ENCODE data around the gene ITGB8.

Gene ITGB8

DNA sequence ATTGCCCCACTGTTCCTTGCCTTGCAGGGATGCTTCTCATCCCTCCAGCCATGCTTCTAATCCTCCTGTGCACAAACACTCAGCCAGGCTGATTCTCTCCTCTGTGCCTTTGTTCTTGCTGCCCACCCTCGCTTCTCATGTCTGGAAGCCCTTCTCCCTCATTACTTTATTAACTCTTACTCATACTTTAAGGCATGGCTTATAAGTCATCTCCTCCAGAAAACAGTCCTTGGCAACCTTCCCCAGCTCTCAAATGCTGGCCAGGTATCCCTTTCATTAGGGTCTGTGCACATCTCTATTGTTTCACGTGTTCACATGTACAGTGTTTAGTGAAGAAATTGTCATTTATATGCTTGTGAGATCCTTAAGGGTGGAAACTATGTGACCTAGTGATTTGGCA, 62.9 kb downstream of the ITGB8 start:
- no peak overlapping the region for H3K4me3 ChIP-seq
- no peak overlapping the region for H3K9ac ChIP-seq
- H3K36me3 ChIP-seq: no peaks in the 10 kb centered on the region
- H3K4me1 ChIP-seq: no peaks in the 10 kb centered on the region
- no peaks in the 10 kb centered on the region for H3K27me3 ChIP-seq
- H3K27ac ChIP-seq: no peak overlapping the region
- no peaks in the 10 kb centered on the region for H4K20me1 ChIP-seq
- TF ChIP-seq Cebpa-rat (IDR thresholded peaks at IDR 0.05): no peak
- H3K4me2 ChIP-seq: no peak overlapping the region
- H3K9me3 ChIP-seq: no peaks in the 10 kb centered on the region

DNA sequence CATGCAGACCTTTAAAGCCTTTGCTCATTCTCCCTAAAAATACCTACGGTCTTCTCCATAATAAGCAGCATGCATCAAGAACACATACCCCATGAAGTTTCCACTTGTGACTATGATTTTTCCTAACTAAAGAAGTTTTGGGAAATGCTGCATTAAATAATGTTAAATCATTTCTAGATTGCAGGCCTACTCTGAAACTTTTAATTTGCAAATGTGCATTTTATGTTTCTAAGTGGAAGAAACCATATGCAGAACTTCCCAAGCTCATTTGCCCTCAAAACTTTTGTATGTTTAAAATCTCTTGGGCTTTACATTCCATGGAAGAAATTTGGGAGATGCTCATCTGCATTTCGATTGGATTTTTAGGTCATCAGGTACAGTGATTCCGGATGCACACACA, 63.6 kb downstream of the ITGB8 start:
- H3K36me3 ChIP-seq: no peaks in the 10 kb centered on the region
- H4K20me1 ChIP-seq: no peaks in the 10 kb centered on the region
- H3K27ac ChIP-seq: no peak overlapping the region
- no peaks in the 10 kb centered on the region for H3K4me1 ChIP-seq
- no peak for TF ChIP-seq Cebpa-rat (IDR thresholded peaks at IDR 0.05)
- H3K27me3 ChIP-seq: no peaks in the 10 kb centered on the region
- H3K9me3 ChIP-seq: no peaks in the 10 kb centered on the region
- H3K9ac ChIP-seq: no peak overlapping the region
- H3K4me2 ChIP-seq: no peak overlapping the region
- H3K4me3 ChIP-seq: no peak overlapping the region

GRCh38 chr7:20395104-20395503, 64.4 kb downstream of the ITGB8 start:
- Histone ChIP-seq H3K27ac (no peak overlapping the region), H3K9me3 (no peaks in the 10 kb centered on the region), H3K27me3 (no peaks in the 10 kb centered on the region), H3K36me3 (no peaks in the 10 kb centered on the region), H3K4me3 (no peak overlapping the region), H3K4me2 (no peak overlapping the region), H3K4me1 (no peaks in the 10 kb centered on the region), H3K9ac (no peak overlapping the region), H4K20me1 (no peaks in the 10 kb centered on the region)
- TF ChIP-seq Cebpa-rat (IDR thresholded peaks at IDR 0.05): no peak

GRCh38 chr7:20395511-20395910, 64.8 kb downstream of the ITGB8 start:
- Histone ChIP-seq H3K9ac (no peak overlapping the region), H4K20me1 (no peaks in the 10 kb centered on the region), H3K4me2 (no peak overlapping the region), H3K4me3 (no peak overlapping the region), H3K36me3 (no peaks in the 10 kb centered on the region), H3K4me1 (no peaks in the 10 kb centered on the region), H3K9me3 (no peaks in the 10 kb centered on the region), H3K27me3 (no peaks in the 10 kb centered on the region), H3K27ac (no peak overlapping the region)
- TF ChIP-seq Cebpa-rat (IDR thresholded peaks at IDR 0.05): no peak

DNA sequence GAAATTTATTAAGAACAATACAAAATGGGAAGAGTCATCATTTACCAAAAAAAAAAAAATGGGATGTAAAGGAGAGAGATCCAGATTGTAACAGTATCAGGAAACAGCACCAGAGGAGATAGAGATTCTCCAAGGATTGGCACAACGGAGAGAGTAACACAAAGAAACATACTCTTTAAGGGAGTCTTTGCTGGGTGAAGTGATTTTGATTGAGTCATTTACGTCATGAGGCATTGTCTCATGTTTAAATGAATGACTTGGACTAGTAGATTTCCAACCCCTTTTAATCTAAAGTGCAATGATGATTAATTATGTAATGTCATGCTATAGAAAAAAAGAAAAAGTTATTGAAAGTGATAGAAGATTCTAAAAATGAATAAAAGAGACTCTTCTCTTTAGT, 68.8 kb downstream of the ITGB8 start:
- Histone ChIP-seq H3K36me3 (no peaks in the 10 kb centered on the region), H3K9me3 (no peaks in the 10 kb centered on the region), H3K27me3 (no peaks in the 10 kb centered on the region), H3K4me1 (peaks cover 15% of the 10 kb centered on the region), H3K4me3 (no peak overlapping the region), H3K9ac (no peak overlapping the region), H3K27ac (no peak overlapping the region), H4K20me1 (no peaks in the 10 kb centered on the region), H3K4me2 (no peak overlapping the region)
- TF ChIP-seq Cebpa-rat (IDR thresholded peaks at IDR 0.05): no peak

- no peak overlapping the region for H3K4me2 ChIP-seq
These were observed 71.4 kb downstream of the ITGB8 start for GRCh38 chr7:20401861-20402746.

DNA sequence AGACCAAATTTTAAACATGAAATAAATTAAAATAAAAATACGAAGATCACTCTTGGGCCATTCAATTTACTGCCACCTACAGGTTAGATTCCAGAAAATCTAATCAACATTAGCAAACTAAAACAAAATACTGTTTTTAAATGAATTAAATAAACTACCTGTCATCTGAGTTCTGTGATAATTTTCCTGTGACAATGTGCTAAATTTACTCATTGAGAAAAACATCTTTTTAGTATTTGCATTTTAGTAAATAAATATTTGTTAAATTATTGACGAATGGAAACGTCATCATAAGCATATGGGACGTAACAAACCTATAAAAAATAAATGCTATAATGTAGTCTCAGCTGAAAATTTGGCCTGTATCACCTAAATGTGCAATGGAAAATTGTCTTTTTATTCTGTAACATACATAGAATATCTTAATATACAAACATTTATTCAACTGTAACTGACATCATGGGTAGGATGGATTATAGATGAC, 72.1 kb downstream of the ITGB8 start:
- H3K36me3 ChIP-seq: no peaks in the 10 kb centered on the region

More at GRCh38 chr7:20401861-20402746, 71.4 kb downstream of the ITGB8 start:
- Histone ChIP-seq H3K4me1 (peaks cover 15% of the 10 kb centered on the region), H3K27me3 (no peaks in the 10 kb centered on the region), H3K9ac (no peak overlapping the region), H3K36me3 (no peaks in the 10 kb centered on the region), H4K20me1 (no peaks in the 10 kb centered on the region), H3K9me3 (no peaks in the 10 kb centered on the region), H3K4me3 (no peak overlapping the region), H3K27ac (no peak overlapping the region)
- no peak for TF ChIP-seq Cebpa-rat (IDR thresholded peaks at IDR 0.05)

DNA sequence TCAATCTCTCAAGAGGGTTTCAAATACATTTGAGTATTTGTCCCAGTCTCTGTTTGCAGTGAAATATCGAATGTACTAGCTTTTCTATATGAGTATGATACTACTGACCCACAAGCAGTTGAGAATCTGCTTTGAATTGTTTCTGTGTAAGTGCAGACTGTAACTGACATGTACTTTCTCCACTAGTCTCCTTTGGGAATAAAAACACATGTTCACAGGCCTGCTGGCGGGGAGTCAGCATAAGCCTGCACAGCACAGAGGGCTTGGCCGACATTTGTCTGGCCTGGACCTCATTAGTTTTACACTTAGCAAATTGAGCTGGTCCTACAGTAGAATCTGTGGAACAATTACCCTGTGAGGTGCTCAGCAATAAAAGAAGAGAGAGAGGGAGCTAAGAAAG, 72.6 kb downstream of the ITGB8 start:
- no peaks in the 10 kb centered on the region for H3K9me3 ChIP-seq
- no peaks in the 10 kb centered on the region for H3K36me3 ChIP-seq
- H3K4me3 ChIP-seq: no peak overlapping the region
- H3K4me2 ChIP-seq: peak overlapping the region; percentile 53
- H3K27me3 ChIP-seq: no peaks in the 10 kb centered on the region
- TF ChIP-seq Cebpa-rat (IDR thresholded peaks at IDR 0.05): no peak
- no peaks in the 10 kb centered on the region for H4K20me1 ChIP-seq
- peaks cover 15% of the 10 kb centered on the region for H3K4me1 ChIP-seq
- no peak overlapping the region for H3K9ac ChIP-seq
- H3K27ac ChIP-seq: no peak overlapping the region

More for the DNA sequence above, 72.1 kb downstream of the ITGB8 start:
- Histone ChIP-seq H3K4me3 (no peak overlapping the region), H3K9me3 (no peaks in the 10 kb centered on the region), H4K20me1 (no peaks in the 10 kb centered on the region), H3K4me2 (peak overlapping the region; percentile 53), H3K27me3 (no peaks in the 10 kb centered on the region), H3K9ac (no peak overlapping the region), H3K27ac (no peak overlapping the region), H3K4me1 (peaks cover 15% of the 10 kb centered on the region)
- TF ChIP-seq Cebpa-rat (IDR thresholded peaks at IDR 0.05): no peak

DNA sequence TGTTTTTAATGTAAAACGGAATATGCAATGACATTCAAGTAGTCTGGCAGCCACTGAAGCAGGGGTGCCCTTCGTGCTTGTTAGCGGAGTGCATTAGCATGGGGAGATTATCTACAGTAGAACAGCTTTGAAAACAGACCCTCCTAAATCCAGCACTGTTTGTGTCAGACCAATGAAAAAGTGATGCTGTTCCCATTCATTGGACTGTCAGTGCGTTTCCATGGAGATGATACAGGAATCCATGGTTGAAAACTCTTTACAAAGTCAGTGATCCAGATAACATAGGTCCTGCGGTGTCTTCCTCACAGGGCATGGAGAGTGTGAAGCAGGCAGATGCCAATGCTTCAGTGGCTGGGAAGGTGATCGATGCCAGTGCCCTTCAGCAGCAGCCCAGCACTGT, 73.6 kb downstream of the ITGB8 start:
- no peaks in the 10 kb centered on the region for H3K9me3 ChIP-seq
- no peaks in the 10 kb centered on the region for H3K27me3 ChIP-seq
- H3K4me3 ChIP-seq: no peak overlapping the region
- no peak for TF ChIP-seq Cebpa-rat (IDR thresholded peaks at IDR 0.05)
- H3K27ac ChIP-seq: no peak overlapping the region
- peaks cover 15% of the 10 kb centered on the region for H3K4me1 ChIP-seq
- H4K20me1 ChIP-seq: no peaks in the 10 kb centered on the region
- no peak overlapping the region for H3K4me2 ChIP-seq
- no peak overlapping the region for H3K9ac ChIP-seq
- H3K36me3 ChIP-seq: no peaks in the 10 kb centered on the region

DNA sequence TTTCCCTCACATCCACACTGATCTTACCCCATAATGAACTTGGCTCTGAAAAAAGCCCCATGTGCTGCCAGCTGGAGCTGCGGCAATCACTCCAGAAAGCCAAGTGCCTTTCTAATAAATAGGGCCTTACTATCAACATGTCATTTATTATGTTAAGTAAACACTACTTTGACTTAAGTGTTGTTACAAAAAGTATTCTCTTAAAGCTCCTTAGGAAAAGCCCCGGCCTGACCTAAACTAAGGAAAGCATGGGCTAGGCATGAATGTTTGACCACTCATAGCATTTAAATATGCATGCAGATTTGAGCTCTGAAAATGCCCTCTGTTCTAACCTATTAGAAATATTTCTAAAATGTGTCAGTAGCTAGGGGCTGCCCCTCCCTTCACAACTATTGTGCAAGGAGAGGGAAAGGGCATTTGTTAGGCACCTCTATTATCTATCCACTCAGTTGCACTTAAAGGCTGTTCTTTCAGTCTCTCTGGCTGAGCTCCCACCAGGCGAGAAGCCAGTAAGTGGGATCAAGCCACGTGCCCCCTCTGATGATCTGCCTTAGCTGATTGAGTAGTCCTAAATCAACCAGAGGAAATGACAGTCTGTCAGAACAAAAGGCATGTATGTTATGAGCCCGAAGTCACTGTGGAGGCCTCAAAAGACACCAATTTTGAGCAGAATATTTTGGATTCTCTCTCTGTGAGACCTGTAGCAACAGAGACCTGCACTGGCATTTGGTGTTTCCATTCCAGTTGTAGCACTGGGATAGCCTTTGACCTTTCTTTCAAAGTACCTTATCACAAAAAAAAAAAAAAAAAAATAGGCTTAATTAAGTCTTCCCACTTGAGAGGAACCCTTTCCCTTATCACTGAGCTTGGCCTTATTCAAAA, 77.1 kb downstream of the ITGB8 start:
- H3K4me2 ChIP-seq: no peak overlapping the region

More for the DNA sequence above, 77.1 kb downstream of the ITGB8 start:
- Histone ChIP-seq H3K4me1 (peaks cover 14% of the 10 kb centered on the region), H3K27me3 (no peaks in the 10 kb centered on the region), H3K36me3 (no peaks in the 10 kb centered on the region), H3K27ac (no peak overlapping the region), H4K20me1 (no peaks in the 10 kb centered on the region), H3K4me3 (no peak overlapping the region), H3K9me3 (no peaks in the 10 kb centered on the region), H3K9ac (no peak overlapping the region)
- no peak for TF ChIP-seq Cebpa-rat (IDR thresholded peaks at IDR 0.05)
